ENCODE data around the gene FHIT.

- no peak for TF ChIP-seq POLR2AphosphoS5 (IDR thresholded peaks at IDR 0.05)
- no peak for TF ChIP-seq EP300 (IDR thresholded peaks at IDR 0.05)
These were observed 1111.1 kb downstream of the FHIT start for GRCh38 chr3:60140160-60140559.
